ENCODE results near the gene B4GALNT4. TPM values are rescaled to one million over a fixed set of nuclear protein-coding genes. Genes with fewer than 3 reads are reported as not detected.
A peak's percentile ranks its signal among the peaks of the same experiment; 100 is the strongest.

The B4GALNT4 gene
- total and polyA plus RNA-seq, 2 of the 13 experiments (the other 11 are each of a cell fraction or from before 2014, with no cell fraction given) = 30.5 to 50.1 TPM

DNA sequence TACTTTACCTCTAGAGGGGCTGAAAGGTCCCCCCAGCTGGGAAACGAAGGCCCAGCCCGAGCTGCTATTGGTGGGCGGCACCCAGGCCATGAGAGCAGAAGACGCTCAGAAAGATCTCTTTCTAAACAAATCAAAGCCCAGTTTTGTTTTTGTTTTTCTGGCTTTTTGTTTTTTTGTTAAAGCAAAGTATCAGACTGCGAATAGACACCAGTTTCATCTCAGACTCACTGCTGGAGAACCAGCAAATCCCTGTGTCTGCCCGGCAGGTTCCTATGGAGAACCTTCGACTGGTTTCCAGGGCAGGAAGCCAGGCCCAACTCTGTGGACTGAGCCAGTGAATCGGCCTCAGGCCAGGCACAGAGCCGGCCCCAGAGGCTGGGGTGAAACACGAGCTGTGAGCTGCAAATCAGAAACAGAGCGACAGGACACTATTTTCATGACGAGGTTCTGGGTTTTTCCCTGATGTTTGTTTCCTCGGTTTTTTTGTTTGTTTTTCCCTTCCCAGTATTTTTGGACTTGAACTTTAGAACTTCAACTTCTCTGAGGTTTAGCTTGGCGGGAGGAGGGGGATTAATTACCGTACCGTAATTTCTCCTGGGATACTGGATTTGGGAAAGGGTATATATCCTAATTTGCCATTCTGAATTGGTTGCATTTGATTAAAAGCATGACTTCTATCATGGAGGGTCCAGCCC, 16.0 kb upstream of the B4GALNT4 start (continued):
- TF ChIP-seq, protein P1, sequence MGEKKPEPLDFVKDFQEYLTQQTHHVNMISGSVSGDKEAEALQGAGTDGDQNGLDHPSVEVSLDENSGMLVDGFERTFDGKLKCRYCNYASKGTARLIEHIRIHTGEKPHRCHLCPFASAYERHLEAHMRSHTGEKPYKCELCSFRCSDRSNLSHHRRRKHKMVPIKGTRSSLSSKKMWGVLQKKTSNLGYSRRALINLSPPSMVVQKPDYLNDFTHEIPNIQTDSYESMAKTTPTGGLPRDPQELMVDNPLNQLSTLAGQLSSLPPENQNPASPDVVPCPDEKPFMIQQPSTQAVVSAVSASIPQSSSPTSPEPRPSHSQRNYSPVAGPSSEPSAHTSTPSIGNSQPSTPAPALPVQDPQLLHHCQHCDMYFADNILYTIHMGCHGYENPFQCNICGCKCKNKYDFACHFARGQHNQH (CRISPR knock-in tag; IDR thresholded peaks at IDR 0.05) = peak; percentile 91
- TF ChIP-seq RARA (CRISPR knock-in tag; IDR thresholded peaks at IDR 0.05) (peak; percentile 81), ZFP62 (CRISPR knock-in tag; IDR thresholded peaks at IDR 0.05) (no peak), ZNF891 (CRISPR knock-in tag; IDR thresholded peaks at IDR 0.05) (peak; percentile 38; the same call in 1 of the 2 replicates), NFIC (IDR thresholded peaks at IDR 0.05; ENCODE audit: low read length) (peak; percentile 52; the same call in 1 of the 2 replicates), SP140L (CRISPR knock-in tag; IDR thresholded peaks at IDR 0.05; ENCODE audit: borderline replicate concordance) (peak; percentile 23; the same call in 1 of the 2 replicates), ATF1 (CRISPR knock-in tag; IDR thresholded peaks at IDR 0.05) (no peak), FOXO4 (CRISPR knock-in tag; conservative IDR thresholded peaks at IDR 0.05) (no peak), PHF5A (CRISPR knock-in tag; IDR thresholded peaks at IDR 0.05; ENCODE audit: low read depth, unreplicated experiment) (peak; percentile 43), TMF1 (CRISPR knock-in tag; IDR thresholded peaks at IDR 0.05; ENCODE audit: low read depth) (no peak), ZBTB33 (CRISPR knock-in tag; IDR thresholded peaks at IDR 0.05) (peak; percentile 55; the same call in 1 of the 2 replicates), NKX3-1 (CRISPR knock-in tag; IDR thresholded peaks at IDR 0.05) (peak; percentile 42; the same call in 1 of the 2 replicates), TOPORS (CRISPR knock-in tag; IDR thresholded peaks at IDR 0.05) (0 out of 2 replicates have a peak, but pooled peaks have one; percentile 22), GFI1 (CRISPR knock-in tag; IDR thresholded peaks at IDR 0.05; ENCODE audit: borderline replicate concordance) (peak; percentile 83), CCDC6 (CRISPR knock-in tag; IDR thresholded peaks at IDR 0.05) (peak; percentile 77; the same call in 1 of the 2 replicates), CC2D1A (CRISPR knock-in tag; IDR thresholded peaks at IDR 0.05) (no peak), HOXA7 (CRISPR knock-in tag; IDR thresholded peaks at IDR 0.05) (no peak)
- TF ChIP-seq, protein P2, sequence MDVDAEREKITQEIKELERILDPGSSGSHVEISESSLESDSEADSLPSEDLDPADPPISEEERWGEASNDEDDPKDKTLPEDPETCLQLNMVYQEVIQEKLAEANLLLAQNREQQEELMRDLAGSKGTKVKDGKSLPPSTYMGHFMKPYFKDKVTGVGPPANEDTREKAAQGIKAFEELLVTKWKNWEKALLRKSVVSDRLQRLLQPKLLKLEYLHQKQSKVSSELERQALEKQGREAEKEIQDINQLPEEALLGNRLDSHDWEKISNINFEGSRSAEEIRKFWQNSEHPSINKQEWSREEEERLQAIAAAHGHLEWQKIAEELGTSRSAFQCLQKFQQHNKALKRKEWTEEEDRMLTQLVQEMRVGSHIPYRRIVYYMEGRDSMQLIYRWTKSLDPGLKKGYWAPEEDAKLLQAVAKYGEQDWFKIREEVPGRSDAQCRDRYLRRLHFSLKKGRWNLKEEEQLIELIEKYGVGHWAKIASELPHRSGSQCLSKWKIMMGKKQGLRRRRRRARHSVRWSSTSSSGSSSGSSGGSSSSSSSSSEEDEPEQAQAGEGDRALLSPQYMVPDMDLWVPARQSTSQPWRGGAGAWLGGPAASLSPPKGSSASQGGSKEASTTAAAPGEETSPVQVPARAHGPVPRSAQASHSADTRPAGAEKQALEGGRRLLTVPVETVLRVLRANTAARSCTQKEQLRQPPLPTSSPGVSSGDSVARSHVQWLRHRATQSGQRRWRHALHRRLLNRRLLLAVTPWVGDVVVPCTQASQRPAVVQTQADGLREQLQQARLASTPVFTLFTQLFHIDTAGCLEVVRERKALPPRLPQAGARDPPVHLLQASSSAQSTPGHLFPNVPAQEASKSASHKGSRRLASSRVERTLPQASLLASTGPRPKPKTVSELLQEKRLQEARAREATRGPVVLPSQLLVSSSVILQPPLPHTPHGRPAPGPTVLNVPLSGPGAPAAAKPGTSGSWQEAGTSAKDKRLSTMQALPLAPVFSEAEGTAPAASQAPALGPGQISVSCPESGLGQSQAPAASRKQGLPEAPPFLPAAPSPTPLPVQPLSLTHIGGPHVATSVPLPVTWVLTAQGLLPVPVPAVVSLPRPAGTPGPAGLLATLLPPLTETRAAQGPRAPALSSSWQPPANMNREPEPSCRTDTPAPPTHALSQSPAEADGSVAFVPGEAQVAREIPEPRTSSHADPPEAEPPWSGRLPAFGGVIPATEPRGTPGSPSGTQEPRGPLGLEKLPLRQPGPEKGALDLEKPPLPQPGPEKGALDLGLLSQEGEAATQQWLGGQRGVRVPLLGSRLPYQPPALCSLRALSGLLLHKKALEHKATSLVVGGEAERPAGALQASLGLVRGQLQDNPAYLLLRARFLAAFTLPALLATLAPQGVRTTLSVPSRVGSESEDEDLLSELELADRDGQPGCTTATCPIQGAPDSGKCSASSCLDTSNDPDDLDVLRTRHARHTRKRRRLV (CRISPR knock-in tag; IDR thresholded peaks at IDR 0.05) = peak; percentile 65; the same call in 1 of the 2 replicates
